Activated CD4-positive, alpha-beta T cell treated with anti-CD3 and anti-CD28 coated beads, Interleukin-2, amount 50 U/mL, for 16 hours (primary cell): ENCODE data around the gene OR5L2.
"Not testable (repeated sequence)": the region's sequence is repeated elsewhere in the genome, so short reads cannot be mapped to it uniquely, and the experiment has no call there.

Source experiments
- DNase-seq: peaks from one replicate; pipeline ENCODE4 v3.0.0-alpha.2; 2020

The OR5L2 gene

GRCh38 chr11:55826919-55827318 is at the start of gene OR5L2:
Gene OR5L2 (plus strand): TSS chr11:55827219. CDS start chr11:55827219, 0 bp downstream.
- no peak for DNase-seq

GRCh38 chr11:55791606-55792005 is 35.4 kb upstream of the OR5L2 start:
- no peak for DNase-seq

- DNase-seq = no peak
Measured at GRCh38 chr11:55793321-55793720, 33.7 kb upstream of the OR5L2 start.

GRCh38 chr11:55795256-55795655 is 31.8 kb upstream of the OR5L2 start, which contains the start of gene OR5D14:
Gene OR5D14 (plus strand): TSS chr11:55795556. CDS start chr11:55795556, 0 bp downstream.
- DNase-seq = no peak

- DNase-seq = no peak
Measured at GRCh38 chr11:55806248-55806647, 20.8 kb upstream of the OR5L2 start.

DNA sequence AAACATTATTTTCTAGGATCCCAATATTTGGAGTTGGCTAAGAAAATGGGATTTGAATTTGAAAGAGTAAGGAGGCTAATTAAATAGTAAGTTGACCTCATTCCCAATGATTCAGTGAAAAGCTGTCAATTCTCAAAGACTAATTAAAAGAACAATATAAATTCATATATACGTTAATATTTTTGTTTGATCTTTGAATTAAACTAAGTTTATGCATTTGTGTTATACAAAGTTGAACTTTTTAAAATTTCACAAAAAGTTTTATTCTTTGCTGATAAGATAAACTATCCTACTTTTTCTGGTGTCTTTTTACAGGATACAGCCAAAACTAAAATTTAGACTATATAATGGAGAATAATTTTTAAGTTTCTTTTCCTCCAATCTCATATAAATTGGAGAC is 16.0 kb upstream of the OR5L2 start, which contains the start of gene OR5L1:
TSS of gene OR5L1 (plus strand) at position 301 of the 400 bp plus-strand sequence. CDS start 100 bp downstream, outside the sequence.
- DNase-seq = no peak

DNA sequence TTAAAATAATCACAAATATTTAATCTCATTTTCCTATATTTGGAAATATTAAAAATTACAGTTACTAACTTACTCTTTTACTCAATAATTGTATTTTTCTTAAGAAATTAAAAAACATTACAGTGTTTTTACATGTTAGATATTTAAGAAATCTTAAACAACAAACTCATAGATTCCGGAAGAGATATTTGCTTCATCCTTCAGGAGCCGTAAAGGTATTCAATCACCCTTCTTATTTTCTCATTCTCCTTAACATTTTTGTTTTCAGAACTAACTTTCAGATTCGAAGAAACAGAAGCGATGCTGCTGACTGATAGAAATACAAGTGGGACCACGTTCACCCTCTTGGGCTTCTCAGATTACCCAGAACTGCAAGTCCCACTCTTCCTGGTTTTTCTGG is 7.7 kb upstream of the OR5L2 start, which contains the start of gene OR5D18:
TSS of gene OR5D18 (plus strand) at position 301 of the 400 bp plus-strand sequence. CDS start at position 301, 0 bp downstream.
- DNase-seq = no peak

GRCh38 chr11:55838452-55838851 is 11.4 kb downstream of the OR5L2 start, which contains the start of gene OR5D16:
Gene OR5D16 (plus strand): TSS chr11:55838752. CDS start chr11:55838752, 0 bp downstream.
- DNase-seq = no peak

GRCh38 chr11:55847453-55847852 is 20.4 kb downstream of the OR5L2 start:
- DNase-seq = no peak

DNA sequence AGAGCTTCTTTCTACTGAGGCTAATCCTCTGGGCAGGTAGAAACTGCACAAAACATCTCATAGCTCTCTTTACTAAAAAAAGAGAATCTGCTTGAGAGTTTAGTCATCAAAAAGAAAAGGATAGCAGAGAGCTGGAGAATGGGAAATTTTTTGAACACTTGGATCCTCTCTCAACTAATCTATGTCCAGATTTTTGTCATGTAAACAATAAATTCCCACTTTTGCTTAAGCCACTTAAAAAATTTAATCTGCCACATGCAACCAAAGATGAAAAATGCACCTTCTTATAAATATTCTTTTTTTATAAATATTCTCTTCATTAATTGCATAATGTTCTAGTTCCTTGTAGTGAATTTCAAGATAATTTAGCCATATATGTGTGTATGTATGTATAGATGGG is 22.0 kb downstream of the OR5L2 start:
- DNase-seq = no peak

DNA sequence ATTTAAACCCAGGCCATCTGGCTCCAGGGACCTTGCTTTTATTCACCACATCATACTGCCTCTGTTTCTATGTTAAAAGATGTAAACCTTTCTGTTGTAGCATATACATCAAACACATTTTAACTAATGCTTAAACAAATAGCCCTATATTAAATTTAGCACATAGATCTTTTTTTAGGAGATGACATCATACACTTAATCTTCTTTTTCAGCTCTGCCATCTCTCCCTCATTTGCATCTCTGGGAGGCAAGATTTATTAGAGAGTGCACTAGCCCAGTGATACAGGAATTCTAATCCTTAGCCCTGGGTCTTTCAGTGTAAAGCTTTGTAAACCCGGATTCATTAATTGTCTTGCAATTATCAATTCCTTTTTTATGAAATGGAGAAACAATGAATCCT is 25.1 kb downstream of the OR5L2 start:
- DNase-seq = no peak

DNA sequence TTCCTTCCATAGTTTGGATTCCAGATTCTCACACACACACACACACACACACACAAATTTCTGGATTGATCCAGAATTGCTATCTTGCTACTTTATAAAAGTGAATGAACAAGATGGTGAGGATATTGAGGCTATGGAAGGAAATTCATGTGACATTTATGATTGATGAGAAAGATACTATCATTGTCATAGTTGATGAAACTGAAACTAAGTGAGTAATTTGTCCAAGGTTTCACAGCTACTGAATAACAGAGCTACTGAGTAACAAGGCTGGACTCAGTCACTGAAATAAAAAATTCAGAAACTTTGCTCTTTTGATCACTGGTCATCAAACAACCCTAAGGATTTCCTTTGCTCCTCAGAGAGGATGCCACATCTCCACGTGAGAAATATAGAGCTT is 27.7 kb downstream of the OR5L2 start:
- no peak for DNase-seq

DNA sequence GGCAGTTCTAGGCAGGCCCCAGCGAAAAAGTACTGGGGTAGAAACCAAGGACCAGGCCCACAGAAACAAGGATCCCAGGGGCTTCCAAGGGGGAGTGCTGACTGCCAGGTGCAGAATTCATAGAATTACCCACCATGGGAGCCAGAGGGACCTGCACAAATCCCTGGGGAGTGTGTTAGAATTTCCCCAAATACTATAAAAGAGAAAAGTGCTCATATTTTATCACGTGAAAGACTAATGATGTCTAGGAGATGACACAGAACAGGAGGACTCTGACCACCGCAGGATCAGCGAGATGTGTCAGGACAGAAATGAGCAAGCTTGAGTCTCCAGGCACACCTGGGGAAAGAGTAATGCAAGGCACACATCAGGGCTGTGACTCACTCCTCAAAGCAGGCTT is 40.3 kb downstream of the OR5L2 start:
- DNase-seq = not testable (repeated sequence)

- not testable (repeated sequence) for DNase-seq
Measured at GRCh38 chr11:55872731-55873130, 45.7 kb downstream of the OR5L2 start.

- DNase-seq = not testable (repeated sequence)
Measured at GRCh38 chr11:55873146-55873545, 46.1 kb downstream of the OR5L2 start.
